Uterus (tissue), 2 donors: Measurements from ENCODE around the gene HCFC1.

Source experiments
- POLR2A ChIP-seq, 2 donors: fragments of 450-650 bp; IDR thresholded peaks; one replicate each; pipeline ENCODE4 v1.6.1; 2016; ENCODE audit warnings: antibody characterized with exemption in 2 of 2, mild to moderate bottlenecking in 1 of 2, moderate library complexity in 1 of 2
- TF ChIP-seq, protein P1 (sequence below), 4 experiments: fragments of 200-600 bp in 2 of 4; fragments of 450-650 bp in 2 of 4; sonication (generic) in 2 of 4; IDR thresholded peaks; one replicate each; pipeline ENCODE4 v1.5.1; 2016 to 2019; ENCODE audit warnings: antibody characterized with exemption in 4 of 4, mild to moderate bottlenecking in 2 of 4, moderate library complexity in 1 of 4

DNA sequence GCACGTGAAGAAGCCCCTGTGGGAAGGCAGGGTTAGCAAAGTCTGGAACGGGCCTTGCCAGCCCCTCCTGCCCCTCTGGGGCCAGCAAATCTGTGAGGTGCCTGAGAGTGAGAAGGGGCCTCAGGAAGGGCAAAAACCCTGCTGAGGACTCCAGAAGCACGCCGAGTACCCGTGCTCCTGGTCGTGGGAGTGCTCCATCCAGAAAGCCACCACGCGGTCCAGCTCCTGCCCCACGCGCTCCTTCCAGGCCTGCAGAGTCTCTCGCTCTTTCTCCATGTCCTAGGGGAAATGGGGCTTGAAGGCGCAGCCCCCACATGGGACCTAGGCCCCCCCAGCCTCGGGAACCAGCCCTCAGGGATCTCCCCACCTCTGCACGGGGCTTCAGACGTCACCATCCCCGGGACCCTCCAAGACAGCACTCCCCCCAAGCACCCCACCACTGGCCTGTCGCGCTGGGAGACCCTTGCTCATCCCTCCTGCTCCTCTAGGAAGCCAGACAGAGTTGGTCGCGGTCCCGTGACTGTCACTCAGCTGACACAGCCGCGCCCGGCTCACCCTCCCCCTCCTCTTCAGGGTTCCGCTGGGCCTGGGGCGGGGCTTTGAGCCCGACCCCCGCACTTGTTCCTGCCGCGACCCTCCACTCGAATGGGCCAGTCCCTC, 27.3 kb downstream of the HCFC1 start, which contains the start of gene RENBP:
- TF ChIP-seq, protein P1, sequence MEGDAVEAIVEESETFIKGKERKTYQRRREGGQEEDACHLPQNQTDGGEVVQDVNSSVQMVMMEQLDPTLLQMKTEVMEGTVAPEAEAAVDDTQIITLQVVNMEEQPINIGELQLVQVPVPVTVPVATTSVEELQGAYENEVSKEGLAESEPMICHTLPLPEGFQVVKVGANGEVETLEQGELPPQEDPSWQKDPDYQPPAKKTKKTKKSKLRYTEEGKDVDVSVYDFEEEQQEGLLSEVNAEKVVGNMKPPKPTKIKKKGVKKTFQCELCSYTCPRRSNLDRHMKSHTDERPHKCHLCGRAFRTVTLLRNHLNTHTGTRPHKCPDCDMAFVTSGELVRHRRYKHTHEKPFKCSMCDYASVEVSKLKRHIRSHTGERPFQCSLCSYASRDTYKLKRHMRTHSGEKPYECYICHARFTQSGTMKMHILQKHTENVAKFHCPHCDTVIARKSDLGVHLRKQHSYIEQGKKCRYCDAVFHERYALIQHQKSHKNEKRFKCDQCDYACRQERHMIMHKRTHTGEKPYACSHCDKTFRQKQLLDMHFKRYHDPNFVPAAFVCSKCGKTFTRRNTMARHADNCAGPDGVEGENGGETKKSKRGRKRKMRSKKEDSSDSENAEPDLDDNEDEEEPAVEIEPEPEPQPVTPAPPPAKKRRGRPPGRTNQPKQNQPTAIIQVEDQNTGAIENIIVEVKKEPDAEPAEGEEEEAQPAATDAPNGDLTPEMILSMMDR (IDR thresholded peaks at IDR 0.05) = no peak
- TF ChIP-seq POLR2A (IDR thresholded peaks at IDR 0.05) = no peak
